Measurements from ENCODE around the gene PCED1B. TPM values are rescaled to one million over a fixed set of nuclear protein-coding genes. Genes with fewer than 3 reads are reported as not detected.

The PCED1B gene
- polyA plus RNA-seq, 1 donor (not counting 4 experiments of a cell fraction or from before 2014, with no cell fraction given), result 3.2 TPM

DNA sequence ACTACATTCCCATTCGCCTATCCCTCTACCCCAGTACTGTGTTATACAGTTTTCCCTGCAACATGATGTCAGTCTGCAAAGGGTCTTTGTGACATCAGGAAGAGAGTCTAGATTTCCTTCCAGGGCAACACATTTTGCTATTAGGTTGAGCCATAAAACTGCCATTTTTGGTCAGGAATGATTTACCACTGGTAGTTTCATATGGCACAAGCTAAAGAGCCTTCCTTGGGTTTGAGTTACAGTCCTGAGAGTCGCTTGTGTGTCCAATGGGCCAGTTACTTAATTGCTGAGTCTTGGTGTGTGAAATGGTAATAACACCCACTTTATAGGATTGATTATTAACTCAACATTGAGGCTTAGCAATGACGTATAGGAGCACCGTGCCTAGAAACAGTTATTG, 23.0 kb downstream of the PCED1B start:
- Histone ChIP-seq H3K9me3 (ENCODE audit: control insufficient read depth, low read depth, low read length) (no peaks in the 10 kb centered on the region), H4K20me1 (ENCODE audit: control insufficient read depth, extremely low read depth, insufficient read depth, low read length) (no peaks in the 10 kb centered on the region), H3K4me1 (ENCODE audit: control insufficient read depth, extremely low read depth, insufficient read depth, low read length) (peaks cover 9% of the 10 kb centered on the region), H3K79me2 (ENCODE audit: control insufficient read depth, insufficient read depth, low read length) (no peaks in the 10 kb centered on the region), H2AFZ (ENCODE audit: control insufficient read depth, low read length) (no peak overlapping the region), H3K4me3 (ENCODE audit: control insufficient read depth in 2 of 3, extremely low read depth in 1 of 3, insufficient read depth in 2 of 3, low read depth in 1 of 3, low read length in 3 of 3) (no peak overlapping the region), H3K9ac (ENCODE audit: control insufficient read depth, extremely low read depth, insufficient read depth, low read length) (no peak overlapping the region), H3K27ac (ENCODE audit: control insufficient read depth, insufficient read depth, low read length) (no peak overlapping the region), H3K27me3 (ENCODE audit: control insufficient read depth, extremely low read depth, insufficient read depth, low read length) (no peaks in the 10 kb centered on the region), H3K9me1 (ENCODE audit: control insufficient read depth, extremely low read depth, insufficient read depth, low read length) (no peaks in the 10 kb centered on the region), H3K4me2 (ENCODE audit: control insufficient read depth, extremely low read depth, insufficient read depth, low read depth, low read length) (no peak overlapping the region), H3K36me3 (ENCODE audit: control insufficient read depth in 2 of 2, extremely low read depth in 1 of 2, insufficient read depth in 2 of 2, low read length in 2 of 2) (peaks cover 4 to 12% of the 10 kb centered on the region in 2 experiments)
- DNase-seq (ENCODE audit: low read depth, low spot score) (no peak), FAIRE-seq (no peak)
- TF ChIP-seq EZH2 (IDR thresholded peaks at IDR 0.05; ENCODE audit: low read length), result no peak
- dilution Hi-C loops (cut with MboI; ENCODE audit: extremely low pct_ligation_motif_present, low sequenced_read_pairs), result no loop called here

DNA sequence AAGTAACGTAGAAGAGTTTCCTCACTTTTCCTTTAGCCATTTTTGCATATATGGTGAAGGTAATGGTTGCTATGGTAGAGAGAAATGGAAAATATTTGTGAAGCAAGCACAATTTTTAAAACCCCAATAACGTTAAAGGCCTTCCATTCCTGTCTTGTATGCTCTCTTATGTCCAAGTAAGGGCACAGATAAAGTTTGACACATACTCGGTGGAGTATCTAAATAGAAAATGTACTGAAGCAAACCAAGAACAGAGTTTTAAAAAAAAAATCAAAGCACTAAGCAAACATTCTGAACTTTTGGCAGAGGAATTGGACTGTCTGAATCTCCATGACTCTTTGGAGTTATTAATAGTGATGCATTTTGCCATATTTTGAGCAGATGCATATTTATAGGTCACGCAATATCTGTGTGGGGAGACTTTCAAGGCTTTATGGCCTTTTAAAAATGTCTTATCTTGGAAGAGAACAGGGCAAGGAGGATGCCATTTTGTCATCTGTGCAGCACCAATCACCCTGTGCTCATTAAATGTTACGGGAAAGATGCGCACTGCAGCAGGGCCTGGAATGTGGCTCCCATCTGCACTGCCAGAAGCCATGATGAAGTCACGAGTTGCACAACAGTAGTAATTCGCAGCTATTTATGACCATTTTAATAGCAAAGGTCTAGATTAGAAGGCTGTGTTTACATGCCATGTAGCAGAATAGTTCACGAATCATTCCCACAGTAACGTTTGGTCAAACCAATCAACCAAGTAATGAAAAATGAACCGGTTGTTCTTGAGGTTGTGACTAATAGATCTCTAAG, 23.6 kb downstream of the PCED1B start:
- no peak overlapping the region for H2AFZ ChIP-seq (ENCODE audit: control insufficient read depth, low read length)
- peak; percentile 9 for FAIRE-seq

More for the DNA sequence above, 23.6 kb downstream of the PCED1B start:
- Histone ChIP-seq H3K9me1 (ENCODE audit: control insufficient read depth, extremely low read depth, insufficient read depth, low read length) (no peaks in the 10 kb centered on the region), H3K9ac (ENCODE audit: control insufficient read depth, extremely low read depth, insufficient read depth, low read length) (no peak overlapping the region), H3K27ac (ENCODE audit: control insufficient read depth, insufficient read depth, low read length) (no peak overlapping the region), H3K79me2 (ENCODE audit: control insufficient read depth, insufficient read depth, low read length) (no peaks in the 10 kb centered on the region), H3K4me1 (ENCODE audit: control insufficient read depth, extremely low read depth, insufficient read depth, low read length) (peaks cover 6% of the 10 kb centered on the region), H3K4me2 (ENCODE audit: control insufficient read depth, extremely low read depth, insufficient read depth, low read depth, low read length) (no peak overlapping the region), H3K4me3 (ENCODE audit: control insufficient read depth in 2 of 3, extremely low read depth in 1 of 3, insufficient read depth in 2 of 3, low read depth in 1 of 3, low read length in 3 of 3) (no peak overlapping the region), H3K27me3 (ENCODE audit: control insufficient read depth, extremely low read depth, insufficient read depth, low read length) (no peaks in the 10 kb centered on the region), H3K9me3 (ENCODE audit: control insufficient read depth, low read depth, low read length) (no peaks in the 10 kb centered on the region), H3K36me3 (ENCODE audit: control insufficient read depth in 2 of 2, extremely low read depth in 1 of 2, insufficient read depth in 2 of 2, low read length in 2 of 2) (peaks cover 4 to 17% of the 10 kb centered on the region in 2 experiments), H4K20me1 (ENCODE audit: control insufficient read depth, extremely low read depth, insufficient read depth, low read length) (no peaks in the 10 kb centered on the region)
- DNase-seq (ENCODE audit: low read depth, low spot score), result no peak
- dilution Hi-C loops (cut with MboI; ENCODE audit: extremely low pct_ligation_motif_present, low sequenced_read_pairs), result no loop called here
- no peak for TF ChIP-seq EZH2 (IDR thresholded peaks at IDR 0.05; ENCODE audit: low read length)
- TF ChIP-seq, protein P1, sequence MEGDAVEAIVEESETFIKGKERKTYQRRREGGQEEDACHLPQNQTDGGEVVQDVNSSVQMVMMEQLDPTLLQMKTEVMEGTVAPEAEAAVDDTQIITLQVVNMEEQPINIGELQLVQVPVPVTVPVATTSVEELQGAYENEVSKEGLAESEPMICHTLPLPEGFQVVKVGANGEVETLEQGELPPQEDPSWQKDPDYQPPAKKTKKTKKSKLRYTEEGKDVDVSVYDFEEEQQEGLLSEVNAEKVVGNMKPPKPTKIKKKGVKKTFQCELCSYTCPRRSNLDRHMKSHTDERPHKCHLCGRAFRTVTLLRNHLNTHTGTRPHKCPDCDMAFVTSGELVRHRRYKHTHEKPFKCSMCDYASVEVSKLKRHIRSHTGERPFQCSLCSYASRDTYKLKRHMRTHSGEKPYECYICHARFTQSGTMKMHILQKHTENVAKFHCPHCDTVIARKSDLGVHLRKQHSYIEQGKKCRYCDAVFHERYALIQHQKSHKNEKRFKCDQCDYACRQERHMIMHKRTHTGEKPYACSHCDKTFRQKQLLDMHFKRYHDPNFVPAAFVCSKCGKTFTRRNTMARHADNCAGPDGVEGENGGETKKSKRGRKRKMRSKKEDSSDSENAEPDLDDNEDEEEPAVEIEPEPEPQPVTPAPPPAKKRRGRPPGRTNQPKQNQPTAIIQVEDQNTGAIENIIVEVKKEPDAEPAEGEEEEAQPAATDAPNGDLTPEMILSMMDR (optimal IDR thresholded peaks at IDR 0.05 in 1 of 3, IDR thresholded peaks at IDR 0.05 in 1 of 3, conservative IDR thresholded peaks at IDR 0.05 in 1 of 3; ENCODE audit: extremely low read depth in 1 of 3, insufficient read depth in 2 of 3, low read length in 3 of 3), result no peak

All from keratinocyte (primary cell).